ENCODE results near the gene SETD1B.

Gene SETD1B

GRCh38 chr12:121810833-121811433, 7.1 kb downstream of the SETD1B start:
- Histone ChIP-seq H3K4me1 (ENCODE audit: control insufficient read depth in 1 of 2, insufficient read depth in 1 of 2, low read depth in 1 of 2, low read length in 1 of 2) (peaks cover 68 to 83% of the 10 kb centered on the region in 2 experiments), H3K27me3 (no peaks in the 10 kb centered on the region), H3K36me3 (peaks cover 82% of the 10 kb centered on the region), H3K27ac (peak overlapping the region; percentile 100), H3K9me3 (no peaks in the 10 kb centered on the region), H3K4me3 (ENCODE audit: low read depth in 1 of 2, low read length in 1 of 2) (peak overlapping the region; percentile 68 to 81)
- TF ChIP-seq CTCF (IDR thresholded peaks at IDR 0.05): no peak

GRCh38 chr12:121811434-121812319, 7.9 kb downstream of the SETD1B start:
- Histone ChIP-seq H3K9me3 (no peaks in the 10 kb centered on the region), H3K36me3 (peaks cover 85% of the 10 kb centered on the region), H3K27me3 (no peaks in the 10 kb centered on the region), H3K4me3 (ENCODE audit: low read depth in 1 of 2, low read length in 1 of 2) (peak overlapping the region; percentile 68 to 81), H3K27ac (peak overlapping the region; percentile 100), H3K4me1 (ENCODE audit: control insufficient read depth in 1 of 2, insufficient read depth in 1 of 2, low read depth in 1 of 2, low read length in 1 of 2) (peaks cover 61 to 75% of the 10 kb centered on the region in 2 experiments)
- TF ChIP-seq CTCF (IDR thresholded peaks at IDR 0.05): peak; percentile 96

GRCh38 chr12:121812320-121812871, 8.6 kb downstream of the SETD1B start:
- H3K4me1 ChIP-seq (ENCODE audit: control insufficient read depth in 1 of 2, insufficient read depth in 1 of 2, low read depth in 1 of 2, low read length in 1 of 2): peaks cover 53 to 68% of the 10 kb centered on the region in 2 experiments
- H3K27ac ChIP-seq: peak overlapping the region; percentile 100
- TF ChIP-seq CTCF (IDR thresholded peaks at IDR 0.05): peak; percentile 3
- H3K36me3 ChIP-seq: peaks cover 93% of the 10 kb centered on the region
- no peaks in the 10 kb centered on the region for H3K27me3 ChIP-seq
- peak overlapping the region; percentile 68 to 81 for H3K4me3 ChIP-seq (ENCODE audit: low read depth in 1 of 2, low read length in 1 of 2)
- no peaks in the 10 kb centered on the region for H3K9me3 ChIP-seq

- H3K9me3 ChIP-seq: no peaks in the 10 kb centered on the region
- H3K27me3 ChIP-seq: no peaks in the 10 kb centered on the region
- TF ChIP-seq CTCF (IDR thresholded peaks at IDR 0.05): no peak
- H3K4me1 ChIP-seq (ENCODE audit: control insufficient read depth in 1 of 2, insufficient read depth in 1 of 2, low read depth in 1 of 2, low read length in 1 of 2): peaks cover 45 to 60% of the 10 kb centered on the region in 2 experiments
- H3K36me3 ChIP-seq: peaks cover 93% of the 10 kb centered on the region
- peak overlapping the region; percentile 100 for H3K27ac ChIP-seq
- H3K4me3 ChIP-seq (ENCODE audit: low read depth in 1 of 2, low read length in 1 of 2): peak overlapping the region; percentile 68 to 81
Measured at GRCh38 chr12:121812921-121813896, 9.4 kb downstream of the SETD1B start.

- Histone ChIP-seq H3K4me3 (ENCODE audit: low read depth in 1 of 2, low read length in 1 of 2) (peak overlapping the region; percentile 68 to 81), H3K4me1 (ENCODE audit: control insufficient read depth in 1 of 2, insufficient read depth in 1 of 2, low read depth in 1 of 2, low read length in 1 of 2) (peaks cover 40 to 52% of the 10 kb centered on the region in 2 experiments), H3K36me3 (peaks cover 93% of the 10 kb centered on the region), H3K9me3 (no peaks in the 10 kb centered on the region), H3K27me3 (no peaks in the 10 kb centered on the region), H3K27ac (peak overlapping the region; percentile 100)
- no peak for TF ChIP-seq CTCF (IDR thresholded peaks at IDR 0.05)
Measured at GRCh38 chr12:121813951-121814350, 10.1 kb downstream of the SETD1B start.

Data from neutrophil (primary cell).